Measurements from ENCODE around the gene NACA. TPM values are rescaled to one million over a fixed set of nuclear protein-coding genes. Genes with fewer than 3 reads are reported as not detected.

The NACA gene
- total RNA-seq (2022; extraction: Qiagen RNA extraction; ENCODE audit: low read depth) = 1,463 to 1,776 TPM (median 1,523 TPM) in 5 replicates

DNA sequence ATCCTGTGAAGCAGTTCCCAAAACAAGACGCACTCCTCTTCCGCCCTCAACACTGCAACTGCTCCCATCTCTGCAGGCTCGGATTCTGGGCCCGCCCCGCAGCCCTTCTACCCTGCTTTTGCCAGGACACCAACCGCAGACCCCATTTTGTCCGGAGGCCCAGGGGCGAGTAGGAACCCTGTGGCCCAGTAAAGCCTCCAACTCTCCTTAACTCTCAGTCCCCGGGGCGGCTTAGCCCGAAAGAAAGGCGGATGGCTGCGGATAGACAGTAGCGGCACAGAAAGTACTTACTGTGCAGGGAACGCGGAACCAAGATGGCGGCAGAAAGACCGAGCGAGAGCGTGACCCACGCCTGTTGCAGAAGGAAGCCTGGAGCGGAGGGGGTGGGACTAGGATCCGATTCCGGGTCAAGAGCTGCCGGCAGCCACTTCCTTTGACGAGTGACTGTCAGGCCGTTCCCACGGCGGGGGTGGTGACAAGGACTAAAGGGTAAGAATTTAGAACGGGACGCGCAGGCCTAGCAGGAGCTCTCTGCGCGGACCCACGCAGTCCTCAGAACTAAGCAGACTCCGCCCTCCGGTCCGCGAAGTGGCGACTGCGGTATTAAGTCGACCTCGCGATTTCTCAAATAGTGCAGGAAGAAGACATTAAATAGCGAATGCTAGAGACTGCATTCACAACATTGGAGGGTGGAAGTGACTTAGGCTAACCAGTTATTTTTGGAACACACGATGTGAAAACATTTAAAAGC lies at the start of gene NACA:
NACA (minus strand) TSS at position 328 of the 751 bp plus-strand sequence. CDS start 778 bp downstream, outside the sequence.

DNA sequence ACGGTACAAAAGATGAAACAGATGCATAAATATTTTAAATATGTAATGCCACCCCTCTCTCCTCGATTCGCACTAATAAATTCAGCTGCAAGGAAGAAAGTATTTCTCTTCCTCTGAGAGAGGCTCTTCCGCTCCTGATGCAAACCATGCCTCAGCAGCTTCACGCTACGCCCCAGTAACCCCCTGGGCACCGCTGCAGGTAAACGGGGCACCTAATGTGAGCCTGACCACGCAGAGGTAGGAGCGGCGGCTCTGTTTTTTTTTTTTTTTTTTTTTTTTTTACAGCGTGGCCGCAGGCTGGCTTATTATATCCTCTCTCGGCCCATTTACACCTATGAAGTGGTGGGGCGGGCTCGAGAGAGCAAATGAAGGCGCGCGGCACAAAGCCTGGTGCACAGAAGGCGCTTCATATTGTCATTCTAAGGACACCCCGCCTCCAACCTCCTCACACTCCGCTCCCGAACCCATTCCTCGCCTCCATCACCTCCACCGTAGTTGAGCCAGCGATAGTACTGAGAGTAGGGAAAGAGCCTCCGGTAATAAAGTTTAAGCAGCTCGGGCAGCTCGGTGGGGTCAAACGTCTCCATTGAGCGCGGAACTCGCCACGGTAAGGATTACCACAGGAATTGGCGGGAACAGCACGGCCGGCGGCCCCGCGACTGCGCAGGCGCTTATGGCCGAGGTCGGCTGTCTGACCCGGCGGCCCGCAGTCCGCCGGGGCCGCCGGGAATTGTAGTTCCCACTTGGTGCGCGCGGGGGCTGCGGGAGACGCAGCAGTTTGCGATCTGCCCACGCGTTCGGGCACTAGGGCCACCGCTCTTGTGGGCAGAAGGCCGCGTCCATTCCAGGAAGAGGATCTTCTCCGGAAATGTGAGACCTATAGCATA lies 26.9 kb upstream of the NACA start, which contains the start of gene PRIM1:
PRIM1 (minus strand) TSS at position 612 of the 887 bp plus-strand sequence; CDS start at position 587, 25 bp downstream.

DNA sequence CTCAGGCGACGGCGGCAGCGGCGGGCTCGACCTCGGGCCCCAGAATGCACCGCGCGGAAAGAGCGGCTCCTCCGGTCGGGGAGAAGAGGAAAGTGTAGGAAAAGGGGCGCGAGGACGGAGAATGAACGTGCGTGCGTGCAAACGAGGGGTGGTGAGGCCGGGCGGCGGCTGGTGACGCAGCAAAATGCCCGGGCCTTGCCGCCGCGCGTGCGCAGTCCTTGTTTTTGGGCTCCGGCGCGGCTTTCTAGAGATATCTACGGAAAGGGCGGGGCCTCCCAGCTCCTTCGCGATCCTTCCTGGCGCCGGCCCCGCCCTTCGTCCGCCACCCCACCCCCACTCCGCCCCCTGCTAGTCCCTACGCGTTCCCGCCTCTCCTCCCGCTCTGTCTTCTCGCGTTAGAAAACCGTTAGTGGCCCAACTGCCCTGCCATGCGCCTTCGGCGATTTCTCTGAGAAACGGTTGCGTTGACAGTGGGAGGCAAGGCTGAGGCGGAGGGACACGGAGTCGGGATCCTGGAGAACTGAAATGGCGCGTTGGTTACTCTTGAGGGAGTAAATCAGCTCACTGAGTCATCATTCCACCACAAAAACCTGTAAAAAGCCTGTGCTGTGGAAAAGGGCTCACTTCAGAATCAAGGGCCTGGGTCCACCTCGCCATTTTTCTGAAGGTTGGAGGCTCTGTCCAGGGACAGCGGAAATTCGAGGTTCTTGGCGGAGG lies 36.8 kb downstream of the NACA start, which contains the start of gene PTGES3:
PTGES3 (minus strand) TSS at position 156 of the 717 bp plus-strand sequence. CDS start 285 bp downstream, outside the sequence.

Other genes with a start within 250 kb of the NACA start
- 0.07 to 0.26 TPM (median 0.22 TPM) in 4 of 5 replicates, not detected in the other for gene GLS2, start 237.1 kb downstream of the NACA start, total RNA-seq (2022; extraction: Qiagen RNA extraction; ENCODE audit: low read depth)
- gene RBMS2, start 203.5 kb downstream of the NACA start, total RNA-seq (2022; extraction: Qiagen RNA extraction; ENCODE audit: low read depth) = 13.4 to 28.7 TPM (median 17.0 TPM) in 5 replicates
- 35.5 to 48.2 TPM (median 45.8 TPM) in 5 replicates for gene BAZ2A, start 95.0 kb downstream of the NACA start, total RNA-seq (2022; extraction: Qiagen RNA extraction; ENCODE audit: low read depth)
- 826 to 929 TPM (median 883 TPM) in 5 replicates for gene ATP5F1B, start 79.3 kb downstream of the NACA start, total RNA-seq (2022; extraction: Qiagen RNA extraction; ENCODE audit: low read depth)
- gene PTGES3, start 37.0 kb downstream of the NACA start, total RNA-seq (2022; extraction: Qiagen RNA extraction; ENCODE audit: low read depth) = 384 to 463 TPM (median 435 TPM) in 5 replicates
- gene PRIM1, start 27.0 kb upstream of the NACA start, total RNA-seq (2022; extraction: Qiagen RNA extraction; ENCODE audit: low read depth) = 26.8 to 32.0 TPM (median 27.6 TPM) in 5 replicates
- 0.96 to 2.6 TPM (median 1.3 TPM) in 5 replicates for gene HSD17B6, start 38.0 kb upstream of the NACA start, total RNA-seq (2022; extraction: Qiagen RNA extraction; ENCODE audit: low read depth)
- not detected in 5 replicates for gene SDR9C7, start 209.1 kb upstream of the NACA start, total RNA-seq (2022; extraction: Qiagen RNA extraction; ENCODE audit: low read depth)
- 0.05 to 0.16 TPM (median 0.09 TPM) in 5 replicates for gene RDH16, start 232.3 kb upstream of the NACA start, total RNA-seq (2022; extraction: Qiagen RNA extraction; ENCODE audit: low read depth)

Measured in A549 treated with DMSO at 1 μM for 4 hours (cell line).